AG09319 (cell line): Measurements from ENCODE around the gene OGA.

Source experiments
- DNase-seq: peaks from one replicate; pipeline ENCODE4 v3.0.0-alpha.2; 2010; ENCODE audit warnings: low read depth; ENCODE audit errors: extremely low read depth
- TF ChIP-seq, protein P1 (sequence below): IDR thresholded peaks from 2 replicates; pipeline ENCODE4 v1.5.1; 2011; ENCODE audit warnings: low read depth, mild to moderate bottlenecking, inconsistent platforms, low read length, moderate library complexity

Gene OGA

DNA sequence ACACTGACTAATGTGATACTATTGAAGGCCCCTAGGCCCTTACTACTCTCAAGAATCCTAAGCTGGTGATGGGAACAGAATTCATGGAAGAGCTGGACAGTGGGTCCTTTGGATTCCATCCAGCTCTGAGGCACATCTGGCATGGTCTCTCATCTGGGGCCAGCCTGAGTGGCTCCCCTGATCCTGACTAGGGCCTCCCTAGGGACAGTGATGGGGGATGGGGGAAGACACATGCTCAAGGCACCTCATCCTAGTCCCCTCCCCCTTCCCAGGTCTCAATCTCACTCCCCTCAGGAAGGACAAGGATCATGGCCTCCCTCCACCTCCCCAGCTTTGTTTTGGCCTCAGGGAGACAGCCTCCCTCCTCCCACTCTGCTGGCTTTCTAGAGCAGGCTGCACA, 23.6 kb upstream of the OGA start:
- DNase-seq = no peak
- TF ChIP-seq, protein P1, sequence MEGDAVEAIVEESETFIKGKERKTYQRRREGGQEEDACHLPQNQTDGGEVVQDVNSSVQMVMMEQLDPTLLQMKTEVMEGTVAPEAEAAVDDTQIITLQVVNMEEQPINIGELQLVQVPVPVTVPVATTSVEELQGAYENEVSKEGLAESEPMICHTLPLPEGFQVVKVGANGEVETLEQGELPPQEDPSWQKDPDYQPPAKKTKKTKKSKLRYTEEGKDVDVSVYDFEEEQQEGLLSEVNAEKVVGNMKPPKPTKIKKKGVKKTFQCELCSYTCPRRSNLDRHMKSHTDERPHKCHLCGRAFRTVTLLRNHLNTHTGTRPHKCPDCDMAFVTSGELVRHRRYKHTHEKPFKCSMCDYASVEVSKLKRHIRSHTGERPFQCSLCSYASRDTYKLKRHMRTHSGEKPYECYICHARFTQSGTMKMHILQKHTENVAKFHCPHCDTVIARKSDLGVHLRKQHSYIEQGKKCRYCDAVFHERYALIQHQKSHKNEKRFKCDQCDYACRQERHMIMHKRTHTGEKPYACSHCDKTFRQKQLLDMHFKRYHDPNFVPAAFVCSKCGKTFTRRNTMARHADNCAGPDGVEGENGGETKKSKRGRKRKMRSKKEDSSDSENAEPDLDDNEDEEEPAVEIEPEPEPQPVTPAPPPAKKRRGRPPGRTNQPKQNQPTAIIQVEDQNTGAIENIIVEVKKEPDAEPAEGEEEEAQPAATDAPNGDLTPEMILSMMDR = no peak

DNA sequence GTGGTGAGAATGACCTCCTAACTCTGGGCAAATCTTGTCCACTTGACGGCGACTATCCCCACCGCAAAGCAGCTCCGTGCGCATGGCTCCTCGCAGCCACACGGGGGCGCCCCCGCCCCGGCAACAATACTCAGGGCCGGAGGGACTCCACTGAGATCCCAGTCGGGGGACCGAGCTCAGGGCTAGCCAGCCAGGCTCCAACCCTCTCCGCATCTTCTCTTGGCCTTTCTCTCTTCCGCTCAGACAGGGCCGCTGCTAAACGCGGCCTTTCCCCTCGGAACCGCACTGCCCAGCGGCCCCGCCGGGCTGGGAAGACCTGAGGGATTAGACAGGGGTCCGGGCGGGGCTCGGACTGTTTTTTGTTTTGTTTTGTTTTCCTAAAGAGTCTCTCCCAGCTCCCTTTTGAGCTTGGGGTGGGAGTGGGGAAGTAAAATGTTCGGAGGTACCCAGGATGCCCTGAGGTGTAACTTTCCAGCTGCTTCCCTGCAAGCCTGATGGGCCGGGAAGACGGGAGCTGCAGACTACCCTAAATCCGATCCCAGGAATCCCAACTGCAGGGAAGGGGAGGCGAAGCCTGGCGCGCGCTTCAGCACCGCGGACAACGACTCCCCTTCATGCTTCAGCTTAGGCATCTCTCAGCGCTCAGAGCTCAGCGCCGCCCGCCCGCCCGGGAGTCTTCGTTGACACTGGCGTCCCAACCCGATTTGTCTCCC, 22.7 kb upstream of the OGA start:
- TF ChIP-seq, protein P1 = peak; percentile 97
- DNase-seq = peak; percentile 49

DNA sequence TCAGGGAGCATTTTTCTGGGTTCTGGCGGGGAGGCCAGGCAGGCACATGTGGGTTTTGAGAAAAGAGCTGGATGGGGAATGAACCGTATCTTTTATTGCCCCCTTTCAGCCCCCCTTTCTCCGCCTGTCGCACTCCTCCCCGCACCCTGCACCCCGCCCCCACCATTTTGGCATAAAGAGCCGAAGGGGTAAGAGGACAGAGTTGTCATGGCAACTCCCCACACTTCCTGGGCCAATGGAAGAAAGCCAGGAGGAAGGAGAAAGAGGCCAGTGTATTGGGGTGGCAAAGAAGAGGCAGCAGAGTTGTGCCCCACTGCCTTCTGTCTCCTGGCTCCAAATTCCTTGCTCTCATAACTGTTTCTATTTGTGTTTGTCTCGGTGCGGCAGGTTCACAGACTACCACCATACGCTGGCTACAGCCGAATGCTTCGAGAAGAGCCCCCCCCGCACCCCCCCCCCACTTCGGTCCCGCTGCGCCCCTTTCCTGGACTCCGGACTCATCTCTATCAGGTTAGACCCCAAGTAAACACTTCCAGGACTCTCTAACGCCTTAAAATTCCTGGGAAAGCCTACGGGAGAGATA, 21.9 kb upstream of the OGA start:
- DNase-seq = no peak
- TF ChIP-seq, protein P1 = no peak

DNA sequence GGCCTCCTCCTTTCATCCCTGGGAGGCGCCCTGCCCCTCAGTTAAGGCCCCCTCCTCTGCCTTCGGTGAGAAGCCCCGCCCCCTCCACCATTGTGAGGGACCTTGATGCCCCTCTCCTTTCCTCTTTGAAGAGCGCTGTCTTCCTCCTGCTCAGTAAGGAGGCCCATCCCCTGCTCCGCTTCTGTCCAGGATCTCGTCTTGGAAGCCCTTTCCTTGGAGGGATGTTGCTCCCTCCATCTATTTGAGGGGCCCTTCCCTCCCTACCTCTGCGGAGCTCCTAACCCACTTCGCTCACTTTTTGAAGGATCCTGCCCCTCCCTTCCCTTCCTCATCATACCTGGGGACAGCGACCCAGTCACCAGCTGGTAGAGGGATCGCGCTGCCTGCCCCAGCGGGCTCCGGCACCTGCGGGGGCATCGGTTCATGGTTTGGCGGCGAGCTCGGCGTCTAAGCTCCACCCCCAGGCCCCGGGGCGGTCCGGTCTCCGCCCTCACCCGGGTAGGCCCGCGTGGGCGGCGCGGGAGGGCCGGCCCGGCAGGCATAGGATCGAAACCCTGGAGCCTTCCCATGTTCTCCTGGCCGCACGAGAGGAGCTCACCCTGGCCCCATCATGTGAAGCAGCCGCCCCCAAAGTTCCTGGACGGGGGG, 21.3 kb upstream of the OGA start:
- TF ChIP-seq, protein P1 = no peak
- no peak for DNase-seq

DNA sequence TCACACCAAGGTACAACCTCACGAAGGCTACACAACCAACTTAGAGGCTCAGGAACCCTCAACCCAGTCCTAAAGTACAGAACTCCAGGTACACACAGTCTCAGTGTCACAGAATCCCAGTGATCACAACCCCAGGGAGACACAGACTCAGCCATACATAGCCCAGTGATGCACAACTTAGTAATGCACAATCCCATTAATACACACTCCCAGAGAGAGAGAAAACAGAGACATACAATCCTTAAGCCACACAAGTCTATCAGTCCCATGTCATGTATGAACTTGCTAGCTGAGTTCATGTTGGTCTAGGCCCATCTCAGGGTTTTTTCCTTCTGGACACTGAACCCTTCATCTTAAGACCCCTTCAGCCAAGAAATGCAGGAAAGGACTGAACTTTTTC, 20.8 kb upstream of the OGA start:
- no peak for DNase-seq
- TF ChIP-seq, protein P1 = no peak

DNA sequence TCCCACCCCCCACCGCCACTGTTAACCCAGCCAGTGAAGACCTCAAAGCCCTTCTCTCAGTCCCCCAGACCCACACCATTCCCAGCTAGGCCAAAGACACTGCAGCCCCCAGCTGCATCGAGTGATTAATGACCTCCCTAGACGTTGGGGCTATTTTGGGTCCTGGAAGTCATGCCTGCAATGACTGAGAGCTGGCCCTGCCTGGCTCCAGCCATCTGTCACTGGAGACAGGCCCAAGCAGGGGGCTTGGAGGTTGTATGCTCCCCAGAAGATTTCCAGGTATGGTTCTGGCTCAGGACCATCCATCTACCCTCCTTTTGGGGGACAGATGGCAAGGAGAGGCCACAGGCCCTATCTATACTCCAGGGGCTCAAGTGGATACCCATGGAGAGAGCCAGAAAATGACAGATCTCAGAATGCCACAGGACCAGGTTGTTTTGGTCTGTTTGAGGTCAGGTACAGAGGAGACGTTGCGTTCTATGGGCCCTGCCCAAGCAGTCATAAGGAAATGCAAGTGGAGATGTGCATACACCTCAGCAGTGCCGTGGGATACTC, 20.2 kb upstream of the OGA start:
- TF ChIP-seq, protein P1 = no peak
- DNase-seq = no peak

DNA sequence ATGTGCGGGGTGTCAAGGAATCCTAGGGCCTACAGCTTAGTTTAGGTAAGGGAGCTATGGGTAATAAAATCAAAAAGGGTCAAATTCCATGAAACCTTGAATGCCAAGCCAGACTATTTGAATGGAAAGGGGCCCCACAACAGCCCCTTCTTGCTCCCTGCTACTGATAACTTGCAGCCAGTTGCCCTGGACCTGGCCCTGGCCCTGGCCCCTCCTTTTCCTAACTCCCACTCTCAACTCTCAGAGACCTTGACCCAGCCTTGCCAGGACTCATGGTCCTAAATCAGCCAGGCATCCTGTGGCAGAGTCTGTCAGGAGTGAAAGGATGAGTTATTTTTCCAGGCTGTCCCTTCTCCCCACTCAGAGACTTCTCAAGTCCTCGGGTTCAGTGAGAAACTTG, 19.5 kb upstream of the OGA start:
- DNase-seq = no peak
- TF ChIP-seq, protein P1 = no peak
